Measurements from ENCODE around the gene NUPR1. TPM values are rescaled to one million over a fixed set of nuclear protein-coding genes. Genes with fewer than 3 reads are reported as not detected.

The NUPR1 gene
- polyA plus RNA-seq, 1 donor (not counting 4 experiments of a cell fraction or from before 2014, with no cell fraction given), result 126 TPM

GRCh38 chr16:28526201-28527099, 12.3 kb downstream of the NUPR1 start:
- Histone ChIP-seq H3K9me1 (ENCODE audit: control insufficient read depth, extremely low read depth, insufficient read depth, low read length) (no peaks in the 10 kb centered on the region), H4K20me1 (ENCODE audit: control insufficient read depth, extremely low read depth, insufficient read depth, low read length) (no peaks in the 10 kb centered on the region), H3K36me3 (ENCODE audit: control insufficient read depth in 2 of 2, extremely low read depth in 1 of 2, insufficient read depth in 2 of 2, low read length in 2 of 2) (no peaks in the 10 kb centered on the region), H3K4me1 (ENCODE audit: control insufficient read depth, extremely low read depth, insufficient read depth, low read length) (no peaks in the 10 kb centered on the region), H3K79me2 (ENCODE audit: control insufficient read depth, insufficient read depth, low read length) (no peaks in the 10 kb centered on the region), H3K4me3 (ENCODE audit: control insufficient read depth in 2 of 3, extremely low read depth in 1 of 3, insufficient read depth in 2 of 3, low read depth in 1 of 3, low read length in 3 of 3) (no peak overlapping the region), H3K9me3 (ENCODE audit: control insufficient read depth, low read depth, low read length) (no peaks in the 10 kb centered on the region), H3K4me2 (ENCODE audit: control insufficient read depth, extremely low read depth, insufficient read depth, low read depth, low read length) (no peak overlapping the region), H3K27ac (ENCODE audit: control insufficient read depth, insufficient read depth, low read length) (no peak overlapping the region), H2AFZ (ENCODE audit: control insufficient read depth, low read length) (no peak overlapping the region), H3K27me3 (ENCODE audit: control insufficient read depth, extremely low read depth, insufficient read depth, low read length) (no peaks in the 10 kb centered on the region), H3K9ac (ENCODE audit: control insufficient read depth, extremely low read depth, insufficient read depth, low read length) (no peak overlapping the region)
- TF ChIP-seq EZH2 (IDR thresholded peaks at IDR 0.05; ENCODE audit: low read length) (no peak), CTCF (optimal IDR thresholded peaks at IDR 0.05 in 1 of 3, IDR thresholded peaks at IDR 0.05 in 1 of 3, conservative IDR thresholded peaks at IDR 0.05 in 1 of 3; ENCODE audit: extremely low read depth in 1 of 3, insufficient read depth in 2 of 3, low read length in 3 of 3) (no peak)
- no peak for FAIRE-seq
- dilution Hi-C loops (cut with MboI; ENCODE audit: extremely low pct_ligation_motif_present, low sequenced_read_pairs), result no loop called here
- no peak for DNase-seq (ENCODE audit: low read depth, low spot score)

DNA sequence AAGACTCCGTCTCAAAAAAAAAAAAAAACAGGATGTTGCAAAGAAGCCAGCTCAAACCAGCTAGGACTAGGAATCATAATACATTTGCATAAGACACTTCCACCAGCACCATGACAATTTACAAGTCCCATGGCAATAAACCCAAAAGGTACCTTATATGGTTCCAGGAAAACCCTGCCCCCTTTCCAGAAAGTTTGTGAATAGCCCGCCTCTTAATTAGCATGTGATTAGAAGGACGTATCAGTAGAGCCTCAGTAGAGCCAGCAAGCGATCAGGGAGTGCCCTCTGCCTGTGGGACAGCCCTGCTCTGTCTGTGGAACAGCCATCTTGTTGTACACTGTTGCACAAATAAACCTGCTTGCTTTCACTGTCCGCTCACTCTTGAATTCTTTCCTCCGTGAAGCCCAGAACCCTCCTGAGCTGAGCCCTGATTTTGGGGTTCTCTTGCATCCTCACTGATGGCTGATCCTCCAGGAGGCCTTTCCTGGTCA, 14.0 kb downstream of the NUPR1 start:
- dilution Hi-C loops (cut with MboI; ENCODE audit: extremely low pct_ligation_motif_present, low sequenced_read_pairs), result no loop called here
- no peak for FAIRE-seq

More for the DNA sequence above, 14.0 kb downstream of the NUPR1 start:
- Histone ChIP-seq H2AFZ (ENCODE audit: control insufficient read depth, low read length) (no peak overlapping the region), H3K4me3 (ENCODE audit: control insufficient read depth in 2 of 3, extremely low read depth in 1 of 3, insufficient read depth in 2 of 3, low read depth in 1 of 3, low read length in 3 of 3) (no peak overlapping the region), H3K4me1 (ENCODE audit: control insufficient read depth, extremely low read depth, insufficient read depth, low read length) (no peaks in the 10 kb centered on the region), H3K4me2 (ENCODE audit: control insufficient read depth, extremely low read depth, insufficient read depth, low read depth, low read length) (no peak overlapping the region), H3K9me1 (ENCODE audit: control insufficient read depth, extremely low read depth, insufficient read depth, low read length) (no peaks in the 10 kb centered on the region), H3K27me3 (ENCODE audit: control insufficient read depth, extremely low read depth, insufficient read depth, low read length) (no peaks in the 10 kb centered on the region), H3K79me2 (ENCODE audit: control insufficient read depth, insufficient read depth, low read length) (no peaks in the 10 kb centered on the region), H4K20me1 (ENCODE audit: control insufficient read depth, extremely low read depth, insufficient read depth, low read length) (no peaks in the 10 kb centered on the region), H3K27ac (ENCODE audit: control insufficient read depth, insufficient read depth, low read length) (no peak overlapping the region), H3K9me3 (ENCODE audit: control insufficient read depth, low read depth, low read length) (no peaks in the 10 kb centered on the region), H3K9ac (ENCODE audit: control insufficient read depth, extremely low read depth, insufficient read depth, low read length) (no peak overlapping the region), H3K36me3 (ENCODE audit: control insufficient read depth in 2 of 2, extremely low read depth in 1 of 2, insufficient read depth in 2 of 2, low read length in 2 of 2) (no peaks in the 10 kb centered on the region)
- DNase-seq (ENCODE audit: low read depth, low spot score), result no peak
- TF ChIP-seq EZH2 (IDR thresholded peaks at IDR 0.05; ENCODE audit: low read length) (no peak), CTCF (optimal IDR thresholded peaks at IDR 0.05 in 1 of 3, IDR thresholded peaks at IDR 0.05 in 1 of 3, conservative IDR thresholded peaks at IDR 0.05 in 1 of 3; ENCODE audit: extremely low read depth in 1 of 3, insufficient read depth in 2 of 3, low read length in 3 of 3) (no peak)
